ENCODE measurements around the gene TAGLN. TPM values are rescaled to one million over a fixed set of nuclear protein-coding genes. Genes with fewer than 3 reads are reported as not detected.
A peak's percentile ranks its signal among the peaks of the same experiment; 100 is the strongest.

Gene TAGLN
- total and polyA plus RNA-seq, 2 of the 8 experiments (the other 6 are each of a cell fraction or from before 2014, with no cell fraction given), result 140 to 300 TPM

DNA sequence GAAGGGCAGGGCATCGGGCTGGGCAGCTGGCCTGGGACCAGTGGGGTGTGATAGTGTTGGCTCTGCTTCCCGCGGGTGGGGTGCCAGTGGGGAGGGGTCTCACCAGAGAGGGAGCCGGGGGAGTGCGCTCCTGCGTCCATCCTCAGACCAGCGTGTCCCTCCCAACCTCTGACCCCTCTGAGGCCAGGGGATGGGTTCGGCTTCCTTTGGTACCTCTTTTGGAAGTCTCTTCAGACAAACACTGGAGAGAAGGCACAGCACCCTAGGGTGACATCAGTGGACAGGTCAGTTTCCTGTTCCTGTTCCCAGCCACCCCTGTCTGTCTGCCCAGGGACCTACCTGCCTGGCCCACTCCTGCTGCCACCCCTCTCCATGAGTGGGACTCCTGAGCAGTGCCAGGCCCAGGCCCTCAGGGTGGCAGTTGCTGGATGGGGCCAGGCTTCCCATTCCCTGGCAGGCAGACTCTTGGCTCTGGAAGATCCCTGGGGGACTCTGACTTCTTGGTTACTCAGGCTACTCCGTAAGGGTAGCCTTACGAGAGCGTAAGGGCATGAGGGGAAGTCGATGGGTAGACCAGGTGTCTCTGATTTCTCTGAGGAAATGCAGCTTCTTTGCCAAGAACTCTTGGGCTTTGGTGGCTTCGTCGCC, 2.6 kb downstream of the TAGLN start:
- no peak overlapping the region for H3K23ac ChIP-seq (ENCODE audit: insufficient read length)
- no peak for FAIRE-seq
- H3K18ac ChIP-seq (ENCODE audit: extremely low read depth, low read length), result no peak overlapping the region
- H2BK120ac ChIP-seq (replicated peaks; ENCODE audit: low read depth, low read length), result no peak overlapping the region
- peaks cover 7 to 32% (median 28%) of the 10 kb centered on the region in 4 experiments for H3K4me1 ChIP-seq (replicated peaks in 1 of 4; ENCODE audit: control insufficient read depth in 3 of 4, insufficient read depth in 4 of 4, low read length in 3 of 4)
- no peak overlapping the region for H2BK20ac ChIP-seq (ENCODE audit: low read length)
- H3K4me2 ChIP-seq (ENCODE audit: insufficient read depth in 1 of 2, low read depth in 2 of 2, low read length in 2 of 2), result peak overlapping the region in 1 of 2 experiments; percentile 67; a peak in 1 of 4 replicates
- peak overlapping the region; percentile 38; the same call in 1 of the 2 replicates for H4K8ac ChIP-seq (ENCODE audit: extremely low read depth, insufficient read depth, low read length)
- H3K27ac ChIP-seq (ENCODE audit: low read depth, low read length), result no peak overlapping the region
- peaks cover 0 to 2% of the 10 kb centered on the region in 2 experiments for H4K20me1 ChIP-seq (replicated peaks in 1 of 2; ENCODE audit: control insufficient read depth in 1 of 2, insufficient read depth in 2 of 2, low read length in 2 of 2)
- H3K79me2 ChIP-seq (ENCODE audit: control insufficient read depth in 1 of 2, insufficient read depth in 2 of 2, low read length in 2 of 2), result peaks cover 0 to 14% of the 10 kb centered on the region in 2 experiments; a peak in 1 of 4 replicates
- peak overlapping the region; percentile 35; the same call in 1 of the 2 replicates for H2BK5ac ChIP-seq (ENCODE audit: low read depth, low read length)
- H3K56ac ChIP-seq (replicated peaks; ENCODE audit: insufficient read length, low read depth, low read length), result no peak overlapping the region
- H4K91ac ChIP-seq (replicated peaks; ENCODE audit: insufficient read length, low read length), result no peak overlapping the region
- H3K79me1 ChIP-seq (ENCODE audit: low read depth, low read length), result no peaks in the 10 kb centered on the region; the same call in 1 of the 2 replicates
- H3K9me3 ChIP-seq (ENCODE audit: insufficient read depth in 2 of 2, low read depth in 1 of 2, low read length in 1 of 2), result no peaks in the 10 kb centered on the region
- no peak overlapping the region; a peak in 2 of 7 replicates for H3K9ac ChIP-seq (replicated peaks in 1 of 4; ENCODE audit: extremely low read depth in 1 of 4, low read depth in 3 of 4, low read length in 3 of 4)
- DNase-seq (ENCODE audit: low read depth in 1 of 2, low spot score in 2 of 2), result no peak
- POLR2A ChIA-PET (ENCODE audit: partially characterized antibody), result interaction anchor here (0.7 to 10.3 kb wide), 9 partner anchors 10 to 50 kb away, joined by 4 to 153 read pairs (median 9); partner anchors contain the start of genes PCSK7, RNF214 and SIDT2
- WGBS, 2 experiments (ENCODE audit: extremely low coverage in 1 of 2, insufficient coverage in 1 of 2, insufficient read length in 1 of 2, insufficient replicate concordance in 2 of 2, low coverage in 1 of 2, low lambda C conversion rate in 2 of 2, missing lambda C conversion rate in 1 of 2), result 91% methylated on average over 12 of the region's 14 CpGs; no CpG with 5 or more reads in 1 of the 2 experiments
- peaks cover 6% of the 10 kb centered on the region; the same call in 1 of the 2 replicates for H3K23me2 ChIP-seq (ENCODE audit: low read depth, low read length)
- no peak overlapping the region for H2BK15ac ChIP-seq (ENCODE audit: low read length)
- H3K4ac ChIP-seq (replicated peaks; ENCODE audit: insufficient read length, low read depth, low read length), result no peak overlapping the region
- no peaks in the 10 kb centered on the region; a peak in 1 of 7 replicates for H3K27me3 ChIP-seq (replicated peaks in 1 of 4; ENCODE audit: control insufficient read depth in 3 of 4, extremely low read depth in 1 of 4, insufficient read depth in 3 of 4, low read length in 3 of 4)
- H3K14ac ChIP-seq (ENCODE audit: insufficient read length), result no peak overlapping the region
- TF ChIP-seq NRF1 (IDR thresholded peaks at IDR 0.05; ENCODE audit: low read depth, low read length) (no peak), POLR2A (IDR thresholded peaks at IDR 0.05; ENCODE audit: control extremely low read depth in 1 of 2, low read depth in 2 of 2, low read length in 2 of 2) (peak in 1 of 2 experiments; percentile 52; a peak in 2 of 3 replicates), TAF7 (optimal IDR thresholded peaks at IDR 0.05; ENCODE audit: borderline replicate concordance, low read depth, low read length) (peak; percentile 25), CHD1 (IDR thresholded peaks at IDR 0.05; ENCODE audit: low read depth, low read length) (no peak)
- no peak overlapping the region for H2BK12ac ChIP-seq (ENCODE audit: low read depth, low read length)
- CTCF ChIA-PET (ENCODE audit: partially characterized antibody), result interaction anchor here (0.6 to 18.7 kb wide), 5 partner anchors 19 to 458 kb away, joined by 3 to 449 read pairs (median 4); partner anchors contain the start of genes PCSK7, RNF214 and SIDT2
- H2AFZ ChIP-seq (ENCODE audit: low read length), result no peak overlapping the region
- no peak overlapping the region for H4K5ac ChIP-seq (ENCODE audit: insufficient read length, low read depth, low read length)
- no peak overlapping the region for H2AK5ac ChIP-seq (ENCODE audit: low read depth, low read length)
- no peak overlapping the region for H3K4me3 ChIP-seq (ENCODE audit: extremely low read depth in 1 of 4, insufficient read depth in 2 of 4, low read depth in 3 of 4, low read length in 4 of 4)
- H3K36me3 ChIP-seq (ENCODE audit: control insufficient read depth in 2 of 4, insufficient read depth in 4 of 4, low read length in 3 of 4), result peaks cover 2 to 8% (median 5%) of the 10 kb centered on the region in 4 experiments; a peak in 3 of 8 replicates
